ENCODE measurements around the gene PPP2CA. TPM values are rescaled to one million over a fixed set of nuclear protein-coding genes. Genes with fewer than 3 reads are reported as not detected.

Gene PPP2CA
- total and polyA plus RNA-seq, 10 of the 15 experiments (the other 5 are each of a cell fraction or from before 2014, with no cell fraction given), result 18.6 to 385 (median 134) TPM

DNA sequence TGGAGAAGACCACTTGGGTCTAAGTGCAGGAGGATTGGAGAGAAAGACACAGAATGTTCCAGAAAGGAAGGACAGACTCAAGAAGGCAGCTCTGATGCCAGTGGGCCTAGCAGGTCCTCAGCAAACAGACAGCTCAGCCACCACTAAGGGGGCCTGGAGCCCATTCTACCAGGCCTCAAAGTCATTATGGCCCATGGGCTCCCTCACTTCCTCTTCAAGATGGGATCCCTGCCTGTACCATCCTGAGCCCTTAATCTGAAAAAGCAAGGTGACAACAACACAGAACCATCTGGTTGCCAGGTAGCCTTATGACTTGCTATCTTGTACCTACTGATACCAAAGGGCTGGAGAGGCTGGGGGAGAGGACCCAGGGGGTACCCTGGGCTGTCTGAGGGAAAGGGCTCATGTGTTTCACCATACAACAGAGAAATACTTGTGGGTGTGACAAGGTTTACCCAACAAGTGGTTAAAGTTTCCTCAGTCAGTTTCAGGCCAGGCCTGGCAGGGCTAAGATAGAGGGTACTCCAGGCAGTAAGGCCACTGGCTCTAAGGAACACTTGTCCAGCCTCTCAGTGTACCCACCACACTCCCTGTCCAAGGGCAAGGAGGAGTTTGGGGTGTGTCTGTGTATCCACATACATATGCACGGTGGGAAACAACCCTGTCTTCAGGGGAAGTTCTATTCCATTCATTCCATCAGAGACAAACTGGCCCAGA is 80.7 kb downstream of the PPP2CA start:
- intact Hi-C loops (cut with micrococcal nuclease; ENCODE audit: unreplicated experiment), result loop anchor here (1.0 kb wide), 2 partner anchors 13 to 106 kb away; no protein-coding TSS in a partner anchor
- Histone ChIP-seq H3K4me2 (ENCODE audit: control insufficient read depth, insufficient read depth) (no peak overlapping the region), H3K4me1 (ENCODE audit: control insufficient read depth, insufficient read depth, low read length) (peaks cover 11% of the 10 kb centered on the region), H3K27me3 (replicated peaks in 1 of 2; ENCODE audit: control insufficient read depth in 2 of 2, insufficient read depth in 2 of 2, low read length in 1 of 2) (no peaks in the 10 kb centered on the region), H3K36me3 (ENCODE audit: control insufficient read depth in 2 of 2, insufficient read depth in 2 of 2, low read length in 1 of 2) (peaks cover 31 to 41% of the 10 kb centered on the region in 2 experiments), H3K79me2 (ENCODE audit: control insufficient read depth, insufficient read depth, low read length) (no peaks in the 10 kb centered on the region; the same call in 1 of the 2 replicates), H2AFZ (ENCODE audit: control insufficient read depth, low read depth, low read length) (no peak overlapping the region), H3K9me3 (replicated peaks; ENCODE audit: control insufficient read depth, insufficient read depth, low read length) (no peaks in the 10 kb centered on the region), H4K20me1 (ENCODE audit: control insufficient read depth, insufficient read depth) (no peaks in the 10 kb centered on the region), H3K27ac (ENCODE audit: control insufficient read depth, insufficient read depth) (0 out of 2 replicates have a peak overlapping the region, but pooled peaks have one; percentile 22), H3K4me3 (no peak overlapping the region), H3K9ac (ENCODE audit: control insufficient read depth, insufficient read depth, low read length) (no peak overlapping the region)
- no peak; the same call in 1 of the 3 replicates for ATAC-seq
- RAD21 ChIA-PET (ENCODE audit: unreplicated experiment), result interaction anchor here (1.0 to 5.8 kb wide), 7 partner anchors 13 to 104 kb away, joined by 3 to 63 read pairs (median 7); no protein-coding TSS in a partner anchor
- no peak for DNase-seq (ENCODE audit: low read depth, low spot score)
- CTCF ChIA-PET, result interaction anchor here (0.6 to 24.1 kb wide), 15 partner anchors 8 to 1723 kb away, joined by 3 to 792 read pairs (median 4); no protein-coding TSS in a partner anchor
- FAIRE-seq, result no peak
- TF ChIP-seq POLR2A (IDR thresholded peaks at IDR 0.05; ENCODE audit: low read depth, low read length) (0 out of 2 replicates have a peak, but pooled peaks have one; percentile 35), CBFB (IDR thresholded peaks at IDR 0.05; ENCODE audit: low read depth) (no peak), SMARCA5 (IDR thresholded peaks at IDR 0.05) (no peak), SMAD5 (IDR thresholded peaks at IDR 0.05; ENCODE audit: low read depth) (0 out of 2 replicates have a peak, but pooled peaks have one; percentile 28), FOXK2 (IDR thresholded peaks at IDR 0.05) (no peak), WRNIP1 (IDR thresholded peaks at IDR 0.05; ENCODE audit: borderline replicate concordance, low read depth, low read length) (no peak), FOXM1 (IDR thresholded peaks at IDR 0.05; ENCODE audit: low read depth, low read length) (no peak), PML (IDR thresholded peaks at IDR 0.05; ENCODE audit: low read length) (0 out of 2 replicates have a peak, but pooled peaks have one; percentile 18), TBL1XR1 (IDR thresholded peaks at IDR 0.05; ENCODE audit: low read depth, low read length) (no peak), TAF1 (IDR thresholded peaks at IDR 0.05; ENCODE audit: borderline replicate concordance, low read depth, low read length) (no peak), JUND (IDR thresholded peaks at IDR 0.05; ENCODE audit: low read depth, low read length) (no peak)
- TF ChIP-seq, protein P1, sequence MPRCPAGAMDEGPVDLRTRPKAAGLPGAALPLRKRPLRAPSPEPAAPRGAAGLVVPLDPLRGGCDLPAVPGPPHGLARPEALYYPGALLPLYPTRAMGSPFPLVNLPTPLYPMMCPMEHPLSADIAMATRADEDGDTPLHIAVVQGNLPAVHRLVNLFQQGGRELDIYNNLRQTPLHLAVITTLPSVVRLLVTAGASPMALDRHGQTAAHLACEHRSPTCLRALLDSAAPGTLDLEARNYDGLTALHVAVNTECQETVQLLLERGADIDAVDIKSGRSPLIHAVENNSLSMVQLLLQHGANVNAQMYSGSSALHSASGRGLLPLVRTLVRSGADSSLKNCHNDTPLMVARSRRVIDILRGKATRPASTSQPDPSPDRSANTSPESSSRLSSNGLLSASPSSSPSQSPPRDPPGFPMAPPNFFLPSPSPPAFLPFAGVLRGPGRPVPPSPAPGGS (IDR thresholded peaks at IDR 0.05; ENCODE audit: borderline replicate concordance, insufficient read depth, low read depth, low read length, poor library complexity, severe bottlenecking), result no peak
- TF ChIP-seq, protein P2, sequence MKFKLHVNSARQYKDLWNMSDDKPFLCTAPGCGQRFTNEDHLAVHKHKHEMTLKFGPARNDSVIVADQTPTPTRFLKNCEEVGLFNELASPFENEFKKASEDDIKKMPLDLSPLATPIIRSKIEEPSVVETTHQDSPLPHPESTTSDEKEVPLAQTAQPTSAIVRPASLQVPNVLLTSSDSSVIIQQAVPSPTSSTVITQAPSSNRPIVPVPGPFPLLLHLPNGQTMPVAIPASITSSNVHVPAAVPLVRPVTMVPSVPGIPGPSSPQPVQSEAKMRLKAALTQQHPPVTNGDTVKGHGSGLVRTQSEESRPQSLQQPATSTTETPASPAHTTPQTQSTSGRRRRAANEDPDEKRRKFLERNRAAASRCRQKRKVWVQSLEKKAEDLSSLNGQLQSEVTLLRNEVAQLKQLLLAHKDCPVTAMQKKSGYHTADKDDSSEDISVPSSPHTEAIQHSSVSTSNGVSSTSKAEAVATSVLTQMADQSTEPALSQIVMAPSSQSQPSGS (IDR thresholded peaks at IDR 0.05; ENCODE audit: low read length), result no peak
- TF ChIP-seq, protein P3, sequence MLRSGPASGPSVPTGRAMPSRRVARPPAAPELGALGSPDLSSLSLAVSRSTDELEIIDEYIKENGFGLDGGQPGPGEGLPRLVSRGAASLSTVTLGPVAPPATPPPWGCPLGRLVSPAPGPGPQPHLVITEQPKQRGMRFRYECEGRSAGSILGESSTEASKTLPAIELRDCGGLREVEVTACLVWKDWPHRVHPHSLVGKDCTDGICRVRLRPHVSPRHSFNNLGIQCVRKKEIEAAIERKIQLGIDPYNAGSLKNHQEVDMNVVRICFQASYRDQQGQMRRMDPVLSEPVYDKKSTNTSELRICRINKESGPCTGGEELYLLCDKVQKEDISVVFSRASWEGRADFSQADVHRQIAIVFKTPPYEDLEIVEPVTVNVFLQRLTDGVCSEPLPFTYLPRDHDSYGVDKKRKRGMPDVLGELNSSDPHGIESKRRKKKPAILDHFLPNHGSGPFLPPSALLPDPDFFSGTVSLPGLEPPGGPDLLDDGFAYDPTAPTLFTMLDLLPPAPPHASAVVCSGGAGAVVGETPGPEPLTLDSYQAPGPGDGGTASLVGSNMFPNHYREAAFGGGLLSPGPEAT (IDR thresholded peaks at IDR 0.05; ENCODE audit: low read depth), result no peak
- TF ChIP-seq, protein P4, sequence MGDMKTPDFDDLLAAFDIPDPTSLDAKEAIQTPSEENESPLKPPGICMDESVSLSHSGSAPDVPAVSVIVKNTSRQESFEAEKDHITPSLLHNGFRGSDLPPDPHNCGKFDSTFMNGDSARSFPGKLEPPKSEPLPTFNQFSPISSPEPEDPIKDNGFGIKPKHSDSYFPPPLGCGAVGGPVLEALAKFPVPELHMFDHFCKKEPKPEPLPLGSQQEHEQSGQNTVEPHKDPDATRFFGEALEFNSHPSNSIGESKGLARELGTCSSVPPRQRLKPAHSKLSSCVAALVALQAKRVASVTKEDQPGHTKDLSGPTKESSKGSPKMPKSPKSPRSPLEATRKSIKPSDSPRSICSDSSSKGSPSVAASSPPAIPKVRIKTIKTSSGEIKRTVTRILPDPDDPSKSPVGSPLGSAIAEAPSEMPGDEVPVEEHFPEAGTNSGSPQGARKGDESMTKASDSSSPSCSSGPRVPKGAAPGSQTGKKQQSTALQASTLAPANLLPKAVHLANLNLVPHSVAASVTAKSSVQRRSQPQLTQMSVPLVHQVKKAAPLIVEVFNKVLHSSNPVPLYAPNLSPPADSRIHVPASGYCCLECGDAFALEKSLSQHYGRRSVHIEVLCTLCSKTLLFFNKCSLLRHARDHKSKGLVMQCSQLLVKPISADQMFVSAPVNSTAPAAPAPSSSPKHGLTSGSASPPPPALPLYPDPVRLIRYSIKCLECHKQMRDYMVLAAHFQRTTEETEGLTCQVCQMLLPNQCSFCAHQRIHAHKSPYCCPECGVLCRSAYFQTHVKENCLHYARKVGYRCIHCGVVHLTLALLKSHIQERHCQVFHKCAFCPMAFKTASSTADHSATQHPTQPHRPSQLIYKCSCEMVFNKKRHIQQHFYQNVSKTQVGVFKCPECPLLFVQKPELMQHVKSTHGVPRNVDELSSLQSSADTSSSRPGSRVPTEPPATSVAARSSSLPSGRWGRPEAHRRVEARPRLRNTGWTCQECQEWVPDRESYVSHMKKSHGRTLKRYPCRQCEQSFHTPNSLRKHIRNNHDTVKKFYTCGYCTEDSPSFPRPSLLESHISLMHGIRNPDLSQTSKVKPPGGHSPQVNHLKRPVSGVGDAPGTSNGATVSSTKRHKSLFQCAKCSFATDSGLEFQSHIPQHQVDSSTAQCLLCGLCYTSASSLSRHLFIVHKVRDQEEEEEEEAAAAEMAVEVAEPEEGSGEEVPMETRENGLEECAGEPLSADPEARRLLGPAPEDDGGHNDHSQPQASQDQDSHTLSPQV (IDR thresholded peaks at IDR 0.05), result no peak
- WGBS (ENCODE audit: insufficient coverage, insufficient replicate concordance, low lambda C conversion rate, missing lambda C conversion rate), result 6% methylated on average over 1 of the region's 1 CpG
- SMC1A ChIA-PET (ENCODE audit: uncharacterized antibody, unreplicated experiment), result interaction anchor here (0.7 to 21.6 kb wide), 4 partner anchors 13 to 106 kb away, joined by 3 to 441 read pairs (median 16); no protein-coding TSS in a partner anchor
- POLR2A ChIA-PET, result interaction anchor here (0.7 to 11.0 kb wide), 2 partner anchors 18 to 80 kb away, joined by 4 to 102 read pairs; no protein-coding TSS in a partner anchor
- in situ Hi-C loops (cut with MboI), result no loop called here
- no TSS peak for BruUV-seq (replicated peaks)

Data from GM12878 (cell line).